ENCODE data around the gene GAGE13. TPM values are rescaled to one million over a fixed set of nuclear protein-coding genes. Genes with fewer than 3 reads are reported as not detected.

The GAGE13 gene, protein sequence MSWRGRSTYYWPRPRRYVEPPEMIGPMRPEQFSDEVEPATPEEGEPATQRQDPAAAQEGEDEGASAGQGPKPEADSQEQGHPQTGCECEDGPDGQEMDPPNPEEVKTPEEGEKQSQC
- not detected in 2 replicates for total RNA-seq

DNA sequence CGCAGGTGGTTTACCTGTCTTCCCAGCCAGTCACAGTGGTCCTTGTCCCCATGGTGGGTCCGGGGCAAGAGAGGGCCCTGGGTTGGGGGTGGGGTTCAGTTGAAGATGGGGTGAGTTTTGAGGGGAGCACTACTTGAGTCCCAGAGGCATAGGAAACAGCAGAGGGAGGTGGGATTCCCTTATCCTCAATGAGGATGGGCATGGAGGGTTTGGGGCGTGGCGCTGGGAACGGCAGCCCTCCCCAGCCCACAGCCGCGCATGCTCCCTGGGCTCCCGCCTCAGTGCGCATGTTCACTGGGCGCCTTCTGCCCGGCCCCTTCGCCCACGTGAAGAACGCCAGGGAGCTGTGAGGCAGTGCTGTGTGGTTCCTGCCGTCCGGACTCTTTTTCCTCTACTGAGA is at the start of gene GAGE13:
Gene GAGE13 (plus strand): TSS at position 301 of the 400 bp plus-strand sequence. CDS start 1,156 bp downstream, outside the sequence.

DNA sequence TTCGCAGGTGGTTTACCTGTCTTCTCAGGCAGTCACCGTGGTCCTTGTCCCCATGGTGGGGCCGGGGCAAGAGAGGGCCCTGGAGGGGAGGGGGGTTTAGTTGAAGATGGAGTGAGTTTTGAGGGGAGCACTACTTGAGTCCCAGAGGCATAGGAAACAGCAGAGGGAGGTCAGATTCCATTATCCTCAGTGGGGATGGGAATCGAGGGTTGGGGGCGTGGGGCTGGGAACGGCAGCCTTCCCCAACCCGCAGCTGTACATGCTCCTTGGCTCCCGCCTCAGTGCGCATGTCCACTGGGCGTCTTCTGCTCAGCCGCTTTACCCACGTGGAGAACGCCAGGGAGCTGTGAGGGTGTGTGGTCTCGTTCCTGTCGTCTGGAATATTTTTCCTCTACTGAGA is 28.0 kb upstream of the GAGE13 start, which contains the start of gene GAGE10:
Gene GAGE10 (plus strand): TSS at position 301 of the 400 bp plus-strand sequence. CDS start 1,214 bp downstream, outside the sequence.

DNA sequence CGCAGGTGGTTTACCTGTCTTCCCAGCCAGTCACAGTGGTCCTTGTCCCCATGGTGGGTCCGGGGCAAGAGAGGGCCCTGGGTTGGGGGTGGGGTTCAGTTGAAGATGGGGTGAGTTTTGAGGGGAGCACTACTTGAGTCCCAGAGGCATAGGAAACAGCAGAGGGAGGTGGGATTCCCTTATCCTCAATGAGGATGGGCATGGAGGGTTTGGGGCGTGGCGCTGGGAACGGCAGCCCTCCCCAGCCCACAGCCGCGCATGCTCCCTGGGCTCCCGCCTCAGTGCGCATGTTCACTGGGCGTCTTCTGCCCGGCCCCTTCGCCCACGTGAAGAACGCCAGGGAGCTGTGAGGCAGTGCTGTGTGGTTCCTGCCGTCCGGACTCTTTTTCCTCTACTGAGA is 9.6 kb upstream of the GAGE13 start, which contains the start of gene GAGE12J:
Gene GAGE12J (plus strand): TSS at position 301 of the 400 bp plus-strand sequence. CDS start 1,157 bp downstream, outside the sequence.

Other genes with a start within 250 kb of the GAGE13 start
- 14.6 TPM in 2 replicates for gene GPKOW, start 207.8 kb upstream of the GAGE13 start, total RNA-seq
- 1.3 TPM in 2 replicates for gene MAGIX, start 168.8 kb upstream of the GAGE13 start, total RNA-seq
- 115 and 131 TPM in 2 replicates for gene PLP2, start 159.7 kb upstream of the GAGE13 start, total RNA-seq
- 6.6 and 8.6 TPM in 2 replicates for gene PRICKLE3, start 145.2 kb upstream of the GAGE13 start, total RNA-seq
- 0.15 and 0.17 TPM in 2 replicates for gene SYP, start 131.4 kb upstream of the GAGE13 start, total RNA-seq
- gene CACNA1F, start 98.2 kb upstream of the GAGE13 start, total RNA-seq = not detected in 2 replicates
- 14.7 and 16.3 TPM in 2 replicates for gene CCDC22, start 96.1 kb upstream of the GAGE13 start, total RNA-seq
- gene FOXP3, start 66.9 kb upstream of the GAGE13 start, total RNA-seq = 0.15 and 0.50 TPM in 2 replicates
- 1.9 and 2.0 TPM in 2 replicates for gene PPP1R3F, start 61.8 kb upstream of the GAGE13 start, total RNA-seq
- not detected in 2 replicates for gene GAGE10, start 27.9 kb upstream of the GAGE13 start, total RNA-seq
- not detected in 2 replicates for gene GAGE12J, start 9.5 kb upstream of the GAGE13 start, total RNA-seq
- gene GAGE12C, start 200.6 kb downstream of the GAGE13 start, total RNA-seq = not detected in 2 replicates
- not detected in 2 replicates for gene GAGE12D, start 210.2 kb downstream of the GAGE13 start, total RNA-seq
- gene GAGE12E, start 219.7 kb downstream of the GAGE13 start, total RNA-seq = not detected in 2 replicates
- gene GAGE12F, start 229.3 kb downstream of the GAGE13 start, total RNA-seq = not detected in 2 replicates
- gene GAGE12G, start 238.8 kb downstream of the GAGE13 start, total RNA-seq = not detected in 2 replicates
- gene GAGE12H, start 248.4 kb downstream of the GAGE13 start, total RNA-seq = not detected in 2 replicates

Data from bronchus fibroblast of lung (primary cell).